Aorta (tissue), 5 donors: Measurements from ENCODE around the gene FOSB. TPM values are rescaled to one million over a fixed set of nuclear protein-coding genes. Genes with fewer than 3 reads are reported as not detected.
A peak's percentile ranks its signal among the peaks of the same experiment; 100 is the strongest.

Experiments
- ATAC-seq: fragments of 200-7000 bp; cut with Tn5 transposase; one replicate; pipeline ENCODE4 v1.9.1; 2022; ENCODE audit warnings: moderate library complexity; ENCODE audit not compliant: low FRiP score
- DNase-seq, 2 donors: peaks; one replicate each; pipeline ENCODE4 v3.0.0-alpha.2; 2020
- H3K27ac ChIP-seq, 2 donors: one replicate each; pipeline ENCODE4 v1.5.1; 2013; ENCODE audit warnings: low read length in 2 of 2, mild to moderate bottlenecking in 2 of 2, moderate library complexity in 2 of 2, control low read depth in 1 of 2, inconsistent platforms in 1 of 2, low read depth in 1 of 2
- H3K27me3 ChIP-seq, 2 donors: one replicate each; pipeline ENCODE4 v1.6.1; 2013; ENCODE audit warnings: control low read depth in 1 of 2, low read length in 1 of 2, mild to moderate bottlenecking in 1 of 2, moderate library complexity in 1 of 2; ENCODE audit not compliant: insufficient read depth in 2 of 2, control insufficient read depth in 1 of 2
- H3K36me3 ChIP-seq, 2 donors: one replicate each; pipeline ENCODE4 v1.6.1; 2013; ENCODE audit warnings: control low read depth in 1 of 2, low read length in 1 of 2, mild to moderate bottlenecking in 1 of 2; ENCODE audit not compliant: insufficient read depth in 2 of 2, control insufficient read depth in 1 of 2
- H3K4me1 ChIP-seq, 2 donors: one replicate each; pipeline ENCODE4 v1.6.1; 2013; ENCODE audit warnings: low read length in 2 of 2, control low read depth in 1 of 2, mild to moderate bottlenecking in 1 of 2, moderate library complexity in 1 of 2; ENCODE audit not compliant: insufficient read depth in 2 of 2, control insufficient read depth in 1 of 2
- H3K4me3 ChIP-seq, 2 donors: one replicate each; pipeline ENCODE4 v1.5.1; 2013; ENCODE audit warnings: low read length in 2 of 2, control low read depth in 1 of 2, mild to moderate bottlenecking in 1 of 2
- H3K9me3 ChIP-seq: one replicate; pipeline ENCODE4 v1.6.1; 2013; ENCODE audit warnings: mild to moderate bottlenecking, low read length; ENCODE audit not compliant: control insufficient read depth
- WGBS, 2 donors: extraction: QIAGEN DNeasy Blood & Tissue Kit; methylation state at CpG; one replicate each; pipeline ENCODE4 v1.1.7; 2013; 5-methylcytosine and 5-hydroxymethylcytosine counted together
- intact Hi-C, 2 donors: fragments of 100-400 bp; cut with DNase I; formaldehyde crosslinking; loops; one replicate each; pipeline versions ENCODE4 v1.14.2 to v1.15.0; 2022
- polyA plus RNA-seq, 2 donors: library from polyadenylated mRNA; stranded (reverse); fragments of 200-250 nt; gene quantifications; one replicate each; pipeline ENCODE4 v1.2.3, GENCODE V29; 2013
- total RNA-seq, 2 donors: library from RNA; stranded (reverse); fragmentation: NEBNext Ultra II Directional; extraction: Animal tissue kit (Norgen Biotek cat#: 25700); gene quantifications; one replicate each; pipeline ENCODE4 v1.2.1, GENCODE V29; 2021
- donor health status: healthy with polysubstance abuse.
- donor health status: Bipolar disorder and iron deficiency.
- donor health status: DM: no; HTN: no; CAD: no.
- donor health status: DM: no; HTN: no; CAD: no.
- donor health status: DM: yes; HTN: yes; CAD: no.

The FOSB gene
- total and polyA plus RNA-seq, 4 donors, result 3.1 to 754 (median 61.8) TPM

DNA sequence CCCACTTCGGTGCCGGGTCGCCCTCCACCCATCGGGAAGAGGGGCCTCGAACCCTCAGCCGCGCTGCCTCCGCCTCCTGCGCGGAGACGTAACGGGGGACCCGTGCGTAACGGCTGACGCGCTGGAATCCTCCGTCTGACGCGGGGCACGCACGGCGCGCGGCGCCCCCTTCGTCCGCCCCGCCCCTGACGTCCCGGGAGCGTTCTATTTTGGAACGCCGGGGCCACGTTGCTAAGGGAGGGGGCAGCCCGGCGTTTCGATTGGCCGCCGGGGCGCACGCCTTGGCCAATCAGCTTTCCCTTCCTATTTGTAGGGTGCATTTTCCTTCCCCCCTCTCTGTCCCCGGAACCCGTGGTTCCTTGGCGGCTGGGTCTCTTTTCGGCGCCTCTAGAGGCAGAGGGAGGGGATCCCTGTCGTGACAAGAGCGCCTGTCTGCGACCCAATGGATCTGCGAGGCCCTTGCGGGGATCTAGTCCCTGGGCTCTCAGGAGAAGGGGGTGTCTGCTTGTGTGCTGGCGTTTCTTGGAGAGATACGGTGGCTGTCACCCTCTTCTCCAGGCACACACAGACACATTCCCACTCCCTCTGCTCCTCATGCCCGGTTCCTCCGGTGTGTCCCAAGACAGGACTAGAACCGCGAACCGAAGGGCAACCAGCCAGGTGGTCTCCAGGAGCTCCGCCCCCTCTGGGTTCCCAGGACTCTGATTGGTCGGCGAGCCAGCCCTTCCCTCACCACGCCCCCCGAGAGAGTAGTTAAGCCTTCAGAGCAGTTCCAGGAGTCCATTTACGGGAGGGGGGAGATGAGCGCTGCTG lies 1.5 kb downstream of the FOSB start:
- WGBS, 2 donors, result 0% methylated on average over 62 to 66 of the region's 66 CpGs
- peak; percentile 95 for DNase-seq
- Histone ChIP-seq H3K27me3 (no peaks in the 10 kb centered on the region), H3K9me3 (no peaks in the 10 kb centered on the region), H3K4me3 (peak overlapping the region; percentile 23 to 35), H3K4me1 (no peaks in the 10 kb centered on the region), H3K27ac (peak overlapping the region in 1 of 2 donors; percentile 91), H3K36me3 (no peaks in the 10 kb centered on the region)
- intact Hi-C loops, result no loop called here
- peak; percentile 82 for ATAC-seq

DNA sequence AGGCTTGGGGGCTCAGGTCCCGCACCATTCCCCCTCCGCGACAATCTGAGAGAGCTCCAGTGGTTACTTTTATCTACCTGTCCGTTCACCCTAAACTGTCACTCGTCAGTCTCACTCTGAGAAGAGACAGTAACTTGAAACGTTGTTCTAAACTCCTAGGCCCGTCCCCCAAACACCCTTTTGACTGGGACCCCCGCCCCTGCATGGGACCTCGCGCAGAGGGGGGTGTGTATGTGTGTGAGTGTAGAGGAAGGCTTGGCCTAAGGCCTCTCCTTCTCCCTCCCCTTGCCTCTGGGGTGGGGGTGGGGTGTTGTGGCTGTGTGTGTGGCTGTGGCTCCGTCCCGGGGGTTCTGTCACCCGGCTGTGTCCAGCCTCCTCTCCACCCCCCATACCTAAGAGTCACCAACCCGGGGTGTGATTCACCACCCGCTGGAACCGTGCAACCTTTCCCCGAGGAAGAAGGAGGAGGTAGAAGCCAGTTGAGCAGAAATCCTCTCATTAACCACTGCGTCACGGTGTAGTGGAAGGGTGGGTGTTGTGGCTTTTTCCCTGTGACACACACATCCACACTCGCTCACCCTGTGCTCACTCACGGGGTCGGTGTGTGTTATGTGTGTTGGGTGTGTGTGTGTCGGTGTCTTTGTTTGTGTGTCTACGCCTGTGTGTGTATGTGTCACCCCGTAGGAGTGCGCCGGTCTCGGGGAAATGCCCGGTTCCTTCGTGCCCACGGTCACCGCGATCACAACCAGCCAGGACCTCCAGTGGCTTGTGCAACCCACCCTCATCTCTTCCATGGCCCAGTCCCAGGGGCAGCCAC lies 2.4 kb downstream of the FOSB start:
- ATAC-seq, result peak; percentile 1
- no peak overlapping the region for H3K4me3 ChIP-seq
- H3K27me3 ChIP-seq, result no peaks in the 10 kb centered on the region
- WGBS, 2 donors, result 41 to 43% methylated on average over 33 of the region's 33 CpGs
- H3K36me3 ChIP-seq, result no peaks in the 10 kb centered on the region
- peak overlapping the region in 1 of 2 donors; percentile 4 for H3K27ac ChIP-seq
- intact Hi-C loops, result no loop called here
- peak; percentile 64 to 89 for DNase-seq
- no peaks in the 10 kb centered on the region for H3K9me3 ChIP-seq
- no peaks in the 10 kb centered on the region for H3K4me1 ChIP-seq

DNA sequence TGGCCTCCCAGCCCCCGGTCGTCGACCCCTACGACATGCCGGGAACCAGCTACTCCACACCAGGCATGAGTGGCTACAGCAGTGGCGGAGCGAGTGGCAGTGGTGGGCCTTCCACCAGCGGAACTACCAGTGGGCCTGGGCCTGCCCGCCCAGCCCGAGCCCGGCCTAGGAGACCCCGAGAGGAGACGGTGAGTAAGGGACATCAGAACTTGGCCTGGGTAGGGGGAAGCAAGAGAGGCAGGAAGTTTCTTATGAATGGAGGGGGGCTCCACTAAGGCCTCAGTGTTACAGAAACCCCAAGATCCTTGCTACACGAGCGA lies 2.9 kb downstream of the FOSB start:
- 89 to 92% methylated on average over 15 of the region's 15 CpGs for WGBS, 2 donors
- no peak for ATAC-seq
- H3K36me3 ChIP-seq, result no peaks in the 10 kb centered on the region
- intact Hi-C loops, result no loop called here
- no peaks in the 10 kb centered on the region for H3K4me1 ChIP-seq
- DNase-seq, result no peak
- H3K27ac ChIP-seq, result no peak overlapping the region
- no peaks in the 10 kb centered on the region for H3K9me3 ChIP-seq
- H3K4me3 ChIP-seq, result no peak overlapping the region
- no peaks in the 10 kb centered on the region for H3K27me3 ChIP-seq

DNA sequence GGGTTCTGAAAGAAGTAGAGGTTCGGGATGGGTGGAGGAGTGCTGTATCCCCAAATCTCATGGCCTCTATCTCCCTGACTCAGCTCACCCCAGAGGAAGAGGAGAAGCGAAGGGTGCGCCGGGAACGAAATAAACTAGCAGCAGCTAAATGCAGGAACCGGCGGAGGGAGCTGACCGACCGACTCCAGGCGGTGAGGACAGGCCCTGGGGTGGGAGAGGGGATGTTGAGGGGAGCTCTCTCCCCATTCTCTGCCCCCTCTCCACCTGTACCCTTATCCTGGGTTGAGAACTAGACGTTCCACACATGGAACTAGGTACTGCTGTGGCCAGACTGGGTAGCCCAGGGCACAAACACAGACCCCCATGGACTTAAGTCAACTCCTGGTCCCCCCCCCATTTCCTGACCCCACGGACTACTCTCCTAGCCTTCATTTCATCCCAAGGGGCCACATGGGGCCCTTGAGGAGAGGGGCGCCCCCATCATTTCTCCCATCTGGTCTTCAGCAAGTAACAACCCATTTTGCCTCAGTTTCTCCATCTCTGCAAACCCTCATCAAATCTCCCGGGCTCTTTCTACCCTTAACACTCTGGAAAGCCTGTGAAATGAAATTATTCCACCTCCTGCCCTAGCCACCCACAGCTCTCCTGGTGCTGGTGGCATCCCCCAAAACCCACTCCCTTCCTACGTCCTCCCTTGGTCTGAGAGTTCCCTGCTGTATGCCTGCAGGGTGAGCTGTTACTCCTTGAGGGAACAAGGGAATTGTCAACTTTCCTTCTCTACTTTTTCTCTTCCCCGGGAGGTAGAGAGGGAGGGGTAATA lies 3.5 kb downstream of the FOSB start:
- ATAC-seq, result no peak
- intact Hi-C loops, result no loop called here
- H3K27ac ChIP-seq, result no peak overlapping the region

DNA sequence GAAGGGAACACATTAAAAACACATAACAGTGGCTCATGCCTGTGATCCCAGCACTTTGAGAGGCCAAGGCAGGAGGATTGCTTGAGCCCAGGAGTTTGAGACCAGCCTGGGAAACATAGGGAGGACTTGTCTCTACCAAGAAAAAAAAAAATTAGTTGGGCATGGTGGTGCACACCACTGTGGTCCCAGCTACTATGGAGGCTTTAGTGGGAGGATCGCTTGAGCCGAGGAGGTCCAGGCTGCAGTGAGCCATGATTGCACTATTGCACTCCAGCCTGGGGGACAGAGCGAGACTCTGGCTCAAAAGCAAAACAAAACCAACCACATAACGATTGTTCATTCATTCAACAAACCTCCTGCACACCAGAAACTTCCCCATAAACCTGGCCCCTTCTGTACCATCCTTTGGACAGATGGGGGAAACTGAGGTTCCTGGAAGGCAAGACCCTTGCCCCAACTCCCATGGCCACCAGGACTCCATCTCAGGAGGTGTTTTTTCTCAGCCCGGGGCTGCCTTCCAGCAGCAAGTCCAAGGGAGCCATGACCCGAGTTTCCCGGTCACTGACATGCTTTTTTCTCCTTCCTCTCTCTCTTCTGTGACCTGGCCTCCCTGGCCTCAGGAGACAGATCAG lies 4.3 kb downstream of the FOSB start:
- no peaks in the 10 kb centered on the region for H3K9me3 ChIP-seq
- WGBS, 2 donors, result 70 to 71% methylated on average over 7 of the region's 7 CpGs
- H3K27ac ChIP-seq, result no peak overlapping the region
- DNase-seq, result no peak
- ATAC-seq, result no peak
- no peaks in the 10 kb centered on the region for H3K36me3 ChIP-seq
- no peaks in the 10 kb centered on the region for H3K27me3 ChIP-seq
- no peaks in the 10 kb centered on the region for H3K4me1 ChIP-seq
- intact Hi-C loops, result no loop called here
- H3K4me3 ChIP-seq, result no peak overlapping the region

More for the DNA sequence above, 3.5 kb downstream of the FOSB start:
- no peak overlapping the region for H3K4me3 ChIP-seq
- H3K4me1 ChIP-seq, result no peaks in the 10 kb centered on the region
- WGBS, 2 donors, result 90 to 92% methylated on average over 16 of the region's 16 CpGs
- peak in 1 of 2 donors; percentile 84 for DNase-seq
- H3K9me3 ChIP-seq, result no peaks in the 10 kb centered on the region
- no peaks in the 10 kb centered on the region for H3K36me3 ChIP-seq
- H3K27me3 ChIP-seq, result no peaks in the 10 kb centered on the region

DNA sequence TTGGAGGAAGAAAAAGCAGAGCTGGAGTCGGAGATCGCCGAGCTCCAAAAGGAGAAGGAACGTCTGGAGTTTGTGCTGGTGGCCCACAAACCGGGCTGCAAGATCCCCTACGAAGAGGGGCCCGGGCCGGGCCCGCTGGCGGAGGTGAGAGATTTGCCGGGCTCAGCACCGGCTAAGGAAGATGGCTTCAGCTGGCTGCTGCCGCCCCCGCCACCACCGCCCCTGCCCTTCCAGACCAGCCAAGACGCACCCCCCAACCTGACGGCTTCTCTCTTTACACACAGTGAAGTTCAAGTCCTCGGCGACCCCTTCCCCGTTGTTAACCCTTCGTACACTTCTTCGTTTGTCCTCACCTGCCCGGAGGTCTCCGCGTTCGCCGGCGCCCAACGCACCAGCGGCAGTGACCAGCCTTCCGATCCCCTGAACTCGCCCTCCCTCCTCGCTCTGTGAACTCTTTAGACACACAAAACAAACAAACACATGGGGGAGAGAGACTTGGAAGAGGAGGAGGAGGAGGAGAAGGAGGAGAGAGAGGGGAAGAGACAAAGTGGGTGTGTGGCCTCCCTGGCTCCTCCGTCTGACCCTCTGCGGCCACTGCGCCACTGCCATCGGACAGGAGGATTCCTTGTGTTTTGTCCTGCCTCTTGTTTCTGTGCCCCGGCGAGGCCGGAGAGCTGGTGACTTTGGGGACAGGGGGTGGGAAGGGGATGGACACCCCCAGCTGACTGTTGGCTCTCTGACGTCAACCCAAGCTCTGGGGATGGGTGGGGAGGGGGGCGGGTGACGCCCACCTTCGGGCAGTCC lies 5.0 kb downstream of the FOSB start:
- DNase-seq (peak in 1 of 2 donors; percentile 88), ATAC-seq (no peak)
- 51 to 57% methylated on average over 44 of the region's 44 CpGs for WGBS, 2 donors
- Histone ChIP-seq H3K36me3 (no peaks in the 10 kb centered on the region), H3K4me3 (no peak overlapping the region), H3K4me1 (no peaks in the 10 kb centered on the region), H3K27me3 (no peaks in the 10 kb centered on the region), H3K9me3 (no peaks in the 10 kb centered on the region), H3K27ac (no peak overlapping the region)
- intact Hi-C loops, result no loop called here

DNA sequence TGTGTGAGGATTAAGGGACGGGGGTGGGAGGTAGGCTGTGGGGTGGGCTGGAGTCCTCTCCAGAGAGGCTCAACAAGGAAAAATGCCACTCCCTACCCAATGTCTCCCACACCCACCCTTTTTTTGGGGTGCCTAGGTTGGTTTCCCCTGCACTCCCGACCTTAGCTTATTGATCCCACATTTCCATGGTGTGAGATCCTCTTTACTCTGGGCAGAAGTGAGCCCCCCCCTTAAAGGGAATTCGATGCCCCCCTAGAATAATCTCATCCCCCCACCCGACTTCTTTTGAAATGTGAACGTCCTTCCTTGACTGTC lies 5.5 kb downstream of the FOSB start:
- Histone ChIP-seq H3K9me3 (no peaks in the 10 kb centered on the region), H3K27me3 (no peaks in the 10 kb centered on the region), H3K4me1 (peaks cover 0 to 2% of the 10 kb centered on the region in 2 donors), H3K36me3 (no peaks in the 10 kb centered on the region), H3K27ac (no peak overlapping the region), H3K4me3 (no peak overlapping the region)
- WGBS, 2 donors, result 46 to 57% methylated on average over 5 of the region's 5 CpGs
- ATAC-seq, result no peak
- intact Hi-C loops, result no loop called here
- DNase-seq, result no peak
